Prostate gland (tissue), 2 donors: ENCODE data around the gene GPR75.

Experiments used
- CTCF ChIP-seq, 4 experiments: fragments of 200-600 bp in 2 of 4; fragments of 450-650 bp in 2 of 4; sonication (generic) in 2 of 4; IDR thresholded peaks; 1 replicate in 3 of 4; 2 replicates in 1 of 4; pipeline ENCODE4 v1.5.1; 2016 to 2019; ENCODE audit warnings: antibody characterized with exemption in 4 of 4, mild to moderate bottlenecking in 2 of 4, moderate library complexity in 2 of 4
- POLR2A ChIP-seq: fragments of 450-650 bp; IDR thresholded peaks from one replicate; pipeline ENCODE4 v1.6.1; 2016; ENCODE audit warnings: antibody characterized with exemption, mild to moderate bottlenecking

GRCh38 chr2:53863538-53864227, 3.9 kb upstream of the GPR75 start:
- no peak for TF ChIP-seq CTCF (IDR thresholded peaks at IDR 0.05)
- no peak for TF ChIP-seq POLR2A
